HK-2 (cell line): Measurements from ENCODE around the gene TMEM245.

ENCODE experiments used
- DNase-seq: peaks from one replicate; pipeline ENCODE4 v3.0.0-alpha.2; 2018; ENCODE audit not compliant: unreplicated experiment

The TMEM245 gene

GRCh38 chr9:109119439-109120203 lies at the start of gene TMEM245:
TSS of gene TMEM245 (minus strand) at chr9:109119947. CDS start at chr9:109119913, 34 bp downstream.
- peak; percentile 97 for DNase-seq

- DNase-seq = no peak
Measured at GRCh38 chr9:109168170-109168569, 48.4 kb upstream of the TMEM245 start.

GRCh38 chr9:109167716-109168115 lies 48.0 kb upstream of the TMEM245 start:
- DNase-seq = no peak

- DNase-seq = no peak
Measured at GRCh38 chr9:109166771-109167601, 47.2 kb upstream of the TMEM245 start, which contains the start of gene FRRS1L. TSS of gene FRRS1L (minus strand) at chr9:109167249. CDS start at chr9:109167138, 111 bp downstream.

GRCh38 chr9:109166171-109166770 lies 46.5 kb upstream of the TMEM245 start:
- DNase-seq = no peak

- DNase-seq = no peak
Measured at GRCh38 chr9:109164042-109164441, 44.3 kb upstream of the TMEM245 start.

- no peak for DNase-seq
Measured at GRCh38 chr9:109163194-109163593, 43.4 kb upstream of the TMEM245 start.

GRCh38 chr9:109162677-109163076 lies 42.9 kb upstream of the TMEM245 start:
- no peak for DNase-seq

- DNase-seq = no peak
Measured at GRCh38 chr9:109161471-109161870, 41.7 kb upstream of the TMEM245 start.

GRCh38 chr9:109159583-109159982 lies 39.8 kb upstream of the TMEM245 start:
- no peak for DNase-seq

- no peak for DNase-seq
Measured at GRCh38 chr9:109158651-109159050, 38.9 kb upstream of the TMEM245 start.

GRCh38 chr9:109156708-109157107 lies 37.0 kb upstream of the TMEM245 start:
- no peak for DNase-seq

GRCh38 chr9:109150925-109151545 lies 31.3 kb upstream of the TMEM245 start:
- DNase-seq = no peak

GRCh38 chr9:109149722-109150121 lies 30.0 kb upstream of the TMEM245 start:
- DNase-seq = no peak

- DNase-seq = no peak
Measured at GRCh38 chr9:109149089-109149488, 29.3 kb upstream of the TMEM245 start.

GRCh38 chr9:109145051-109145450 lies 25.3 kb upstream of the TMEM245 start:
- DNase-seq = no peak

GRCh38 chr9:109143881-109144562 lies 24.3 kb upstream of the TMEM245 start:
- peak; percentile 16 for DNase-seq

- DNase-seq = no peak
Measured at GRCh38 chr9:109141375-109141774, 21.6 kb upstream of the TMEM245 start.

- DNase-seq = no peak
Measured at GRCh38 chr9:109139851-109140250, 20.1 kb upstream of the TMEM245 start.

GRCh38 chr9:109138421-109138820 lies 18.7 kb upstream of the TMEM245 start:
- no peak for DNase-seq

- no peak for DNase-seq
Measured at GRCh38 chr9:109134167-109134578, 14.4 kb upstream of the TMEM245 start.
